NCI-H128 (cell line): ENCODE results near the gene ELK3.

Experiments
- DNase-seq: peaks from one replicate; lab custom pipeline; 2025; ENCODE audit not compliant: unreplicated experiment; lab: John Stamatoyannopoulos, UW

ELK3 gene

DNA sequence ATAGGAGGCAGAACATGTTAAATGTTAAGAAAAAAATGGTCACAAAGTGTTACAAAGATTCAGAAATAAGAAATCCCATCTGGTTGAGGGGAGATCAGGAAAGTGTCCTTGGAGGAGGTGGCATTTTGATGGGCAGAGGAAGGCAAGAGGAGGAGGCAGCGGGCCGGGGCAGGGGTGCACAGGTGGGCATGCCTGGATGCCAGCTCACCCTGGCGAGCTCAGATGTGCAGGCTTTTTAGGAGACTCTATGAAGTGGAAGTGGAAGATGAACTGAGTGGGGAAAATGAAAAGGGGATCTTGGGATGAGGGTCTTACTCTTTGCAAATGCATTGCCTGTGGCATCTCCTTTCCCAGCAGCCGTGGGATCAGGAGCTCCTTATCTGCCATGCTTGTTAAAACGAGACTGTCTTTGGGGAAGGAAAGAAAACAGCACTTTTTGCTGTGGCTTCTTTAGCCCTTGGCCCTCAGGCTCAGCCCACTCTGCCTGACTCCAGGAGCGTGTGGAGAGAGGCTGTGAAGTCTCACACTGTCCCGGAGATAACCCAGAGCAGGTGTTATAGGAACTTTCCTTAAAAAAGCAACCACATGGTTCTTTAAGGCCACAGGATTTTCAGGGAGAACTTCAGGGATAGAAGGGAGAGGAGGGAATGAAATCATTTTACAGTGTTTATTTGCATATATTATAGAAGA lies 62.6 kb downstream of the ELK3 start:
- DNase-seq, result no peak

DNA sequence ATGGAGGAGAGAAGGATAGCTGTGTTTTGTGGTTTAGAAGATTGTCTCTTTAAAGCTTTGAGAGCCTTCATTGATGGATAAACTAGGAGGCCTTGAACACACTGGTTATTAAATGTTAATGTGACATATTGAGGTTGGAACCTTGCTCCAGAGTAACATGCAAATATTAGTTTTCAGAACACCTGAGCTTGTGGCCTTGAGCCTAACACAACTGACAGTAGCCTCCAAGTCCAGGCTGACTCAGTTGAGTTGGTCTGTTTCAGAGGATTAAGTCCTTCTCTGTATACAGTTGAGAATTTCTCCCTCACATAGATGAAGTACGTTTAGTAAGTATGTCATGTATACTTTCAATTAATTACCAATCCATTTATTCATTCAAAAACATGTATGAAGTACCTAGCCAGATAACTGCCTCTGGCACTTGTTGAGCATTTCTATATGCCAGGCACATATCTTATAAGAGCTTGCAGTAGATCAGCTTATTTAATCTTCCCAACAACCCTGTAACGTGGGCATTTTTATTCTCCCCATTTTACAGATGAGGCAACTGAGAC lies 63.5 kb downstream of the ELK3 start:
- DNase-seq, result no peak

DNA sequence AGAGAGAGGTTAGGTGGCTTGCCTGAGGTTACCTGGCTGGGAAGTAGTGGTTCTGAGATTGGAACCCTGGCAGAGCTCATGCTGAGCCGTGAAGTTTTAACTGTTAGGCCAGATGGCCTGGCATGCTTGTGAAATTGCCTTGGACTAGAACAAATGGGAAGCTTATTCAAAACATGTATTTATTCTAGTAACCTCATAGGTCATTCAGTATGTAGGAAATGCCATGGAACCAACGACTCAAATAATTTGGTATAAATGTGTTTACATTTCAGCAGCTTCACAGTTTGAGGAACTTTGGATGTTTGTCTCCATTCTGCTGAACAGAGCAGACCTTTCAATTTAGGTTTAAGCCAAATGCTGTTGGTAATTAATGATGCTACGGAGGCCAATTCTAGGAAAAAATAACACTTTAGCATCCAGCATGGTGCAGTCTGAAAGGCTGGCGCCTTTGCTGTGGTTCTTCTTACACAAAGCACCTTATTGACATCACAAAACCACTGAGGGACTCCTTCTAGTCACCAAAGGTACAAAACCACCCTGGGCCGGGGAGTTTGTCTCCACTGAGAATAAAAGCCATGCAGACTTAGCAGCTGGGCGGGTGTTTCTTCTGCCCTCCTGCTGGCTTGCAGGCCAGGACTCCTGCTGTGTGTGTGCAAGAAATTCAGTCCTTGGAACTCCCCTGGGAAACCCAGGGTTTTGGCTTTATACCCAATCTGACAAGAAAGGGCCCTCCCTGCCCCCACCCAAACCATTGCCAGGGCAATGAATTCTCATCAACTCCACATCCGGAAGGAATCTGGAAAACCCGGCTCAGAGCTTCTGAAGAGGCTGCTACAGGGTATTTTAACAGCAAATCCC lies 64.2 kb downstream of the ELK3 start:
- DNase-seq, result no peak

DNA sequence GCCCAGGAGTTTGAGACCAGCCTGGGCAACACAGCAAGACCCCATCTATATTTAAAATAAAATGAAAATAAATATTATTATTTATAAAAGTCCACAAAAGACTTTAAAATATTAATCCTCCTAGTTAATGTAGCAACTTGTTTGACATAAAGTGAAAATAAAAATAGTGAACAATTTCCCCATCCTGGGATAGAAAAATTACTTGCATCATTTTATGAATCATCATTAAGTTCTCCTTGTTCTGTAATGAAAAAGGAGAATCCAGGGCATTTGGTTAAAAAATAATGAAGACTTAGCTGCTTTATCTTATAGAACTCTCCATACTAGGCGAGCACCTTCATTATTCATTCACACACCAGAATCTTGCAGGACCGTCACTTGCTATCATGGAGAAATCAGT lies 66.1 kb downstream of the ELK3 start:
- DNase-seq, result no peak

DNA sequence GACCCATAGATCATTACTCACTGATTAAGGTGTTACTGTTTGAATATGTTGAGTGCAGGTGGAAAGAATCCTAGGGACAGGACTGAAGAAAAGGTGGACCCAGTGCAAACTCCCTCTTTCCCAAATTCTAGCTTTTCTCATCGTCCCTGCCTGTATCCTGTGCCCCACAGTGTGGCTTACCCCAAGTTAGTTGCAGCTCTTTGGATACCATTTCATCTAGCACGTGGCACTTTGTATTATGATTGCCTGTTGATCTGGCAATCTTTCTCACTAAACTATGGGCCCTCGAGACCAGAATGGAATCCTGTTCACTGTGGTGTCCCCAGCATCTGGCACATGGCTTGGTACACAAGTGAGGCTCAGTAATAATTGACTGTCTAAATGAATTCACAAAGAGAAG lies 66.5 kb downstream of the ELK3 start:
- DNase-seq, result no peak

DNA sequence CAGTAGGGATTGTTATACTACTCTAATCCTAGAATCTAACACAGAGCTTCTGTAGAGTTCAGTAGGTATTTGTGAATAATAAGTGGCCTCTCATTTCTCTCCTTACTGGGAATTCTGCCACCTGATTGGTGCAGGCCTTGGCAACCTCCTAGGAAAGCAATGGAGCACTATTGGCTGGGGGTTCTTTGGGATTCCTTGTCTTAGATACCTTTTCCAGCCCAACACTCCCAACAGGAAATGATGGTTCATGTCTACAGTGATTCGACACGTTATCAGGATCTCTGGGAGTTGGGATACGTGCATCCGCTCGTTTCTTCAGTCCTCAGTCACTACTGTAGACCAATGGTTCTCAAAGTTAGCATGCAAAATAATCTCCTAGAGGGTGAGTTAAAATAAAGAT lies 67.4 kb downstream of the ELK3 start:
- no peak for DNase-seq

DNA sequence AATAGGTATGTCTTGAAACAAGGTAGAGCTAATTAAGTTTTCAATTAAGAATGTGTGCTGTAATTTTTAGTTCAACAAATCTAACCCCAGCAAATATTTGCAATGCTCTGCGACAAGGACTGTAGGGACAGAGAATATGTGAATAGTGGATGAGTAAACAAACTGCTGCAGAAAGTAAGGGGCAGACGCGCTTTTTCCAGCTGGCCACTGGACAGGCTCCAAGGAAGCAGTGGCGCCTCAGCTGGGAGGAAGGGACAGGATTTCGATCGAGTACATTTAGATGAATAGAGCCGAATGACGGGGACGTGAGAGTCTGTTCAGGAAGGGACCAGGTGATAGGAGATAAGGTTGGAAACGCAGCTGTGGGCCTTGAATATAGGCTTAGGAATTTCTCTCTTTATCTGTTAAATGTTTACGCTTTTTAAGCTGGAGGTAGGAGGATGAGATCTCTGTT lies 69.3 kb downstream of the ELK3 start:
- DNase-seq, result no peak

DNA sequence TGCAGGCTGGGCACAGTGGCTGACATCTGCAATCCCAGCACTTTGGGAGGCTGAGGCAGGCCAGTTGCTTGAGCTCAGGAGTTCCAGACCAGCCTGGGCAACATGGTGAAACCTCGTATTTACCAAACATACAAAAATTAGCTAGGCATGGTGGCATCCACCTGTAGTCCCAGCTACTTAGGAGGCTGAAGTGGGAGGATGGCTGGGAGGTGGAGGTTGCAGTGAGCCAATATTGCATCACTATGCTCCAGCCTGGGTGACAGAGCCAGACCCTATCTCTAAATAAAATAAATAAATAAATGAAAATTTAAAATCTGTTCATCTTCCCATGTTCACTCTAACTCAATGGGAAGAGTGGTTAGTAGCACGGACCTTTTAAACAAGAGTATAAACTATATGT lies 71.2 kb downstream of the ELK3 start:
- DNase-seq, result no peak

DNA sequence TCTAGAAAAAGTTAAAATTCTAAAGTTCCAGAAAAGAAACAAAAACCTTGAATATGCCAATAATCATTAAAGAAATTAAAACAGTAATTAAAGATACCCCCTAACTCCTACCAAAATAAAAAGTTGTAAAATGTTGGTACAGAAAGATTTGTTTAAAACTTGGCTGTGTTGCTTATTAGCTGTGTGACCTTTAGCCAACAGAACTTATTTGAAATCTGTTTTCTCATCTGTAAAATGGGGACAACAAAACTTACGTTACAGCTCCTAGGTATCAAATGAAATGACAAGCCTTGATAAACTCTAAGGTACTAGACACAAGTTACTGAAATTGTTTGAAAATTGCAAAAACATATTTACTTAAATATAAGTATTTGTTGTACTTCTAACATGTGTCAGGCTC lies 71.7 kb downstream of the ELK3 start:
- no peak for DNase-seq

DNA sequence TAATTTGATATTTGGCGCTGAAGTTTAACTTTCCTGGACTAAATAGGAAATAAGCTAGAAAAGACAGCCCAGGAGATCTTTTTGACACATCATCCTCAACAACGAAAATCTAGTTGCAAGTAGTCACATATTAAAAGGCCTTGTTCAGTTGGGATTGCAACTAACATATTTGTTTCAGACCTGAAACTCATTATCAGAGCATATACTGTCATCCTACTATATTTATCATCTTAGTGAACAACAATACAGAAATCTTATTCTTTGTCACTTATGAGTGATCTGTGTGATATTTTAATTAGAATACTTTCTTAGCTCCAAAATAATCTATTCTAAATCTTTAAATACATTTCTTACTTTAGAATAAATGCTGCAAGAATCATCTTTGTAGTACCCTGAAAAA lies 72.1 kb downstream of the ELK3 start:
- DNase-seq, result no peak

DNA sequence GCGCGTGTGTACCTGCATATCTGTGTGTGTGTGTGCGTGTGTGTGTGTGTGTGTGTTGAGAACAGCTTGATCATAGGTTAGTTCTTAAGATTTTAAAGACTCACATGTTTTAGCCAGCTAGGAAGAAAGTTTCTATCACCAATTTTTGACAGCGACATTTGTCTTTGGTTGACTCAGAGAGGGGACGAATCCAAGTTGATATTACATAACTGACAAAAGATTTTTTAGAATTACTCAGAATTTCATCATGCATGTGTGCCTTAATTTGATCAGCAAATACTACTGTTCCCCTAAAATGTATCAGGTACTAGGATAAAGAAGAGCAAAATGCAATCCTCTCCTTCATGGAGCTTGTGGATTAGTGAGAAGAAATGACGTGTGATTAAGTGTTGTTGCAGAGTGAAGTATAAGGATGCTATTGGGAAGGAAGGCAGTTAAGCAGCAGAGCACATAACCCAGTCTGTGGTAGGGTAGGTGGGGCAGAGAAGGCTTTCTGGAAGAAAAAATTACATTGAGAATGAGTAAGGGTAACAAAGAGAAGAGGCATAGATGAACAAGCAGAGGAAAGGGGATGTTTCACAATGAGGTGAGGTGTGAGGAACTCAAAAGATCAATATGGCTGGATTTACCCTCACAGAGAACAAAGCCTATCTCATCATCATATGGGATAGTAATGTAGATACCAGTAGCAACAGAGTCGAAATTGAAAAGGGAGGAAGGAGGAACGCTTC lies 77.5 kb downstream of the ELK3 start:
- DNase-seq, result no peak

DNA sequence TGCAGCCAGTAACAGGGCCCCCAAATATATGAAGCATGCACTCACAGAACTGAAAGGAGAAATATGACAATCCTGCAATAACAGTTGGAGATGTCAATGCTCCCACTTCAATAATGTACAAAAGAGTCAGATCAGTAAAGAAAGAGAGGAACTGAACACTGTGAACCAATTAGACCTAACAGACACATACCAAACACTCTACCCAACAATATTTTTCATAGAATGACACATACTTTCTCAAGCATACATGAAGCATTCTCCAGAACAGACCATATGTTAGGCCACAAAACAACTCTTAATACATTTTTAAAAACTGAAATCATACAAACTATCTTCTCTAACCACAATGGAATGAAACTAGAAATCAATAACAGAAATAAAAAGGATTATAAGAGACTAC lies 80.2 kb downstream of the ELK3 start:
- DNase-seq, result no peak

DNA sequence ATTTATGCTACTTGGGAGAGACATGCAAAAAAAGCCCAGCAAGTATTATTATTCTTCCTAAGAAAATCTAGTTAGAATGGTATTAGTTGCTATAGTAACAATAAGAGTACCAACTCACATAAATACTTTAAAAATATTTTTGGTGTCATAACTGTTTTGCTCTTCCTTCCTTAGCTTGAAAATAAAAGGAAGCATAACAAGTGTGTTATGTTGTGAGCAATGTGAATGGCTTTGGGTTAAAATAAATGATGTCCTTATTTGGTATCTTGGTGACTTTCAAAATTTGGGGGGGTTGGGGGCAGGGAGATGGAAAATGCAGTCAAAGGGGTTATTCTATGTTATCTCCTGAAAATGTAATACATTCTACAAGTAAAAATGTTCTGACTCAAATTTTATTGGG lies 91.0 kb downstream of the ELK3 start:
- DNase-seq, result no peak

DNA sequence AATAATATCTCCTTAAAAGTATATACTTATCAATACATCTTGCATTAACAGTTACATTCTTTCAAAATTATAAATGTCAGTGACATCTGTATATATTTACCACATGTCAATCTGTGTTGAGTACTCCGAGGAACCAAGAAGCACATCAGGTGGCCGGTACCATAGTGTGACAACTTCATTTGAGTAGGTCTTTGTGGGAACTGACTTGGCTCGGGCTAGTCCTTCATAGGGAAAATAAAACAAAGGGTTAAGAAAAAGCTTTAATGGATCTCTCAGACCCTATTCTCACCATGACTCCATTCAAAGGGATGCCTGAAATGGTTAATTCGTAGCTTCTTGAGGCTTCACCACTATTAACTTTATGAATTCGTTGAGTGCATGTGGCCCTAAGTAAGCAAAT lies 94.9 kb downstream of the ELK3 start:
- DNase-seq, result no peak

DNA sequence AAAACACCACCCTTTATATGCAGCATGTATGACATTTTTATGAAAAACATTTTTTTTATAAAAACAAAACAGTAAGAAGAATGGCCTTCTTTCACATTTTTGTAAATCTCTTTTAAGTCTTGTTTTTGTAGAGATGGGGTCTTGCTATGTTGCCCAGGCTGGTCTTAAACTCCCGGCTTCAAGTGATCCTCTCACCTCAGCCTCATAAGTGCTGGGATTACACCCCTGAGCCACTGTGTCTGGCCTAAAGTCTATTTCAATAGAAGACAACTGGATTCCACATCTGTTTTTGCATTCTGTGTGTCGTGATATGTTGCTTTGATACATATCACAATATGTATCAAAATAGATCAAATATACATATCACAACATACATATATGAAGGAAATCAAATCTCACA lies 98.9 kb downstream of the ELK3 start:
- no peak for DNase-seq

DNA sequence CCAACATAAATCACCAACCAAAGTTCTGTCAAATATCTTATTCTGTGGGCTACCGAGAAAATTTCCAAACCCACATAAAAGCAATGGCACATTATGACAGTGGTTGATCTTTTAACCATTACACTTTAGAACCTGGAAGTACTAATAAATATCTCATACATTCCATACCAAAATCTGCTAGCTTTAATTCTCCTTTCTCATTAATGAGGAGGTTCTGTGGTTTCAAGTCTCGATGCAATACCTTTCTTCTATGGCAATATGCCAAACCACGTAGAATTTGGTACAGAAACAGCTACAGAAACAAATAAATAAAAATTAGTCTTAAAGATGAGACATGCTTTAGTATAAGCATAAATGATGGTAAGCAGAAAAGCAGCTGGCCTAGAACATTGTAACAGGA lies 100.7 kb downstream of the ELK3 start:
- DNase-seq, result no peak

DNA sequence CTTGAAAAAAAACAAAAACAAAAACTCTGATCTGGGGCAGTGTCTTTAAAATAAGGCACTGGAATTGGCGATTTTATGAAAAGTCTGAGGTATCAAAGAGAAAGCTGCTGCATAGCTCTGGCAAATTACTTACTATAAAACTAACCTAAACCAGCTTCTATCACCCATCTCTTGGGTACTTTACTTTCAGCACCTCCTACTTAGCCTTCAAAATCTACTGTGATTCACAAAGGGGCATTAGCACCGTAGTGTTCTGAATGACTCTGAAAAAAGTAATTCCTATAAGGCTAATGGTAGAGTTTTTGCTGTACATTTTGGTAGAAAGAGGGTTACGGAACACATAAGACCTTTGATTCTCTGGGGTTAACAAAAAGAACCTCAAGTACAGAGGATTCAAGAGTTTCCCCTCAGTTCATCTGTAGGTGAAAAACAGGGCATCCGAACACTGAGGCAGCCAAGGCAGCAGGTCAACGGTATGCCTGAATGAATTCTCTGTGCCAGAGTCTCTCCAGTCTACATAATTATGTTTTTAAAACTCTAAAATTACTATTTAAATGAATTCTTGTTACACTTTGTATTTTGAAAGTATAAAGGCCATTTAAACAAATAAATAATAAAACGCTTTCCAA lies 101.5 kb downstream of the ELK3 start:
- no peak for DNase-seq

DNA sequence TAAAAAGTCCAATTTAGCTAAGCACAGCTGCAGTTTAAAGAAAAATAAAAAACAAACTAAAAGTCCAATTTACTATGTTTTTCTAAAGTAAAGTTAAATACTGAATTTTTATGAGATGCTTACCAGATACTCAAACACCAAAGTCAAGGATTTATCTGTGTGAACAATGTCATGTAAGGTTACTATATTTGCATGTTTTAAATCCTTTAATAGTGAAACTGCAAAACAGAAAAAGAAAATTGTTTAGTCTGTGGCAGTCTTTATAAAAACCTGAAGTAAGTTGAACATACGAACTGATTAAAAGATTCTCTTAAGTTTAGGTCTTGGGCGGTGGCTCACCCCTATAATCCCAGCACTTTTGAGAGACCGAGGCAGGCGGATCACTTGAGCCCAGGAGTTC lies 103.3 kb downstream of the ELK3 start:
- no peak for DNase-seq

DNA sequence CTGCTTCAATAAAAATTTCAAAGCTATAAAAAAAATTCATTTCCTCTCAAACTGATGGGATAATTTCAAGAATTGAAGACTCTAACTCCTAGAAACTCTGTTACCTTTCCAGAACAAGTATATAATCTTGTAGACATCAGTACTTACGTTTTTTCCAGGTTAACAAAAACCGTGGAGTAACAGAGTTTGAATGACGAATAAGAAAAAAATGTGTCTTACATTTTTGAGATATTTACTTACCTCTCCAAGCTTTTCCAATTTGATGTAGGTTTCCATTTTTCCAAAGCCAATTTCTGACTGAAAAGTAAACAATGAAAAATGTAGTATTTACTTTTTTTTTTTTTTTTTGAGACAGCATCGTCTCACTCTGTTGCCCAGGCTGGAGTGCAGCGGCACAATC lies 105.9 kb downstream of the ELK3 start:
- DNase-seq, result no peak

DNA sequence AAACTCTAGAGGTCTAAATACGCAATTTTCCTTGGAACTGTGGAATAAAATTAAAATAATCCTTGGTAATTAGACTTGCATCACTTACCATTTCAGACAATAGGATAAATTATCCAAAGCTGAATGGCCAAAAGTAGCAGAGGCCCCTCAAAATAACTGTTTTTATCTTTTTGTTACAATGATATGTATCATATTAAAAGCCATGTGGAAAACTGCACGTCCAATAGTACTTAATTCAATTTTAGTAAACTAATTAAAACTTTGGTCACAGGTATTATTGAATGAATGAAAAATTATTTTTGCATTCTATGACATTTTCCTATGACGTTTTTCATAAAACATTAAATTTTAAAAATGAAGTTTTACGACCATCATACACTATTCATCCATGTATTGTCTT lies 107.6 kb downstream of the ELK3 start:
- no peak for DNase-seq

DNA sequence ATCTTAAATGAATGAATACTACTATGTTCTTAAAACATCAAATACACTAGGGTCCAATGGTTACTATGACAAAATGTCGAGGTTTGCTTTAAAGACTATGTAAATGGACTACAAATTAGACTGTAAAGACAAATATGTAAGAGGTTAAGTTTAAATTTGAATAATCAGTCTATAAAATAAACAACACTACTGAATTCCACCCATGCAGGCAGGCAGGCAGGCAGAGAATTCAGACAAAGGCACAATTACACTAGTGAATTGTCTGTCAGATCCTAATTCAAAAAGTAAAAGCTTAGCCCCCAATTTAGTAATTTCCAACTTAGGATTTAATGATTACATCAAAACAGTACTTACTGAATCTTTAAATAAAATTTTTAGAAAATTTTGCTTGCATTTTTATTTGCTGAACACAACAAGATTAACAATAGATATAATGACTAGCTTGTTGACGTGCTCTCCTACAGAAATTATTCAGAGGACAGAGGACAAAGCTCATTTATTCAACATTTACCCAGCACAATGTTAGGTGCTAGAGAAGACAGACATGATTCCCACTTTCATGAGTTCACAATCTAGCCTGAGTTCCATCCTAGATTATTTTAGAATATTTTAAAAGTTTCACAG lies 108.6 kb downstream of the ELK3 start:
- no peak for DNase-seq
